Fibroblast of skin of left quadriceps (primary cell): ENCODE results near the gene XKRX.
A peak's percentile ranks its signal among the peaks of the same experiment; 100 is the strongest.

Source experiments
- DNase-seq, 2 experiments: peaks; one replicate each; pipeline ENCODE4 v3.0.0-alpha.2; 2013; ENCODE audit warnings: low read depth in 2 of 2

The XKRX gene

DNA sequence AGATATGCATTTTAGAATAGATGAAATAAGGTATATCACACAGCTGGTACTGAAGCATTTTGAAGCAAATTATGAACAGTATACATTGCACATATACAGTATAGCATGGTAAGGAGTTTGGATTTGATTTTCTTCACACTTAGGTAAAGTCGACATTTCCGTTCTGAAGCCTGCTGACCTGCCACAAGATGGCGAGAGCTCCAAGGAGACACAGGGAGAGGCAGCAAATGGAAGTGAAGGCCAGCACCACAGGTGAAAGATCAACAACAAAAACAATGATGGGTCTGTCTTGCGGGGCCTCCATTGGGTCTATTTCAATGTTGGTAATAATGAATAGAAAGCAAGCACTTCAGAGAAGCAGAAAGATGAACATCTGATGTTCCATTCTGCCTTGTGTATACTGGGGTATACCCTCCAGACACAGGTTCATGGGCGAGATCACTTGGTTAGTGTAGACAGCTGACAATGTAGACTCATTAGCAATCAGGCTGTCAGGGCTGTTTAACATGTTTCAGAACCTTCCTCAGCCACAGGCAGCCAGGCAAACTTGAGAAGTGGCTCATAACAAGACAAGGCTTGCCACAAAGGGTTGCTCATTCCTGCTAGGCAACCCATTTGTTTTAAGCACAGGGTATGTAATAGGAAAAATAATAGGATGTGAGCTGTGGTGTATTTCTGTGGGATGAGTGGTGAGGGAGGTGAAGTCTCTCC, 33.2 kb downstream of the XKRX start:
- DNase-seq: peak; percentile 3

DNA sequence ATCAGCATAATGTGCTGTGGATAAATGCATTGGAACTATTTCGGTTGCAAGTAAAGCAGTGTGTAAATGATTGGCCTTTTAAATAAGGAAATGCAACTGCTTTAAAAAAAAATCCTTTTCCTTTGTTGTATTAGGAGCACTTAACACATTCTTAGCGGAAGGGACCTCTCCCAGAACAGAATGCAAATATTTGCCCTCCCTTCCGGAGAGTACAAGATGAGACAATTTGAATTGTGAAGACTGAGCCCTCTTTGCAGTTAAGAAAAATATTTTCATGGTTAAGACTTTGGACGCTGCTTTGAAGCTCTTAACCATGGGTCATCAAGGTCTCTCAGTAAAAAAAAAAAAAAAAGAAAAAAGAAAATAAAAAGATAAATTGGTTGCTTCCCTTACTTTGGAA, 45.1 kb downstream of the XKRX start:
- DNase-seq: no peak

DNA sequence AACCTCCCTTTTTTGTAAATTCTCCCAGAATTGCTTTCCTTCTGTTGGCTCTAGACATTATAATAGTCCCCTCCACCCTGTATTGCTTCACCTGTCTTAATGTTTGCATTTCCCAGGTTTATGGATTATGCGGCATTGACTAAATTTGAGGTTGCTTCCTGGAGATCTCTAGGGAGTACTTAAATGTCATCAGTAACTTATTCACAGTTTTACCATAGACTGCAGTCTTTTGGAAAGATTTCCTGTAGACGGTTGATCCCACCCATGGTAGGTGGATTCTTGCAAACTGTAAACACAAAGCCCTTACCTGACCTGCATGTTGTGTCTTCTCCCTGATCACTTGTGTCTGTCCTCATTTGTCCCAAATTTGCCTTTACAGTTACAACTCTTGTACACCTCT, 48.3 kb downstream of the XKRX start:
- DNase-seq: no peak

DNA sequence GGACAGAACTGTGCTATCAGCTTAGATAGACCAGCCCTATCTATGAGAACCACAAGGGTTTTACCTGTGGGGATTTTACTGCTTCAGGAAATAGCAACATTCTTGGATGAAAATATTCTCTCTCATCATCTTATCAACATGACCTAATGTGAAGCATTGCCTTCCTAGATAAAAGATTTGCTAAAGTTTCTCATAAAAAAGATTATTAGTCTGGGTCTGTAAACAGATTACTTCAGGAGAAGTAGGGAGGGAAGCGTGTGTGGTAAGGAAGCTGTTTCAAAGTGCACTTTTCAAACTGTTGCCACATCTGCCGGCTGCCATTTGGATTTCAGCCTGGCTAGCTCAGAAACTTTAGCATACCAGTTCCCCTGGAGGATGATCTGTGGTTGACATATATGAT, 54.4 kb downstream of the XKRX start, which contains the start of gene NOX1:
Gene NOX1, minus strand, starts transcription at position 35 of the 400 bp plus-strand sequence. CDS start 220 bp downstream, outside the sequence.
- no peak for DNase-seq

DNA sequence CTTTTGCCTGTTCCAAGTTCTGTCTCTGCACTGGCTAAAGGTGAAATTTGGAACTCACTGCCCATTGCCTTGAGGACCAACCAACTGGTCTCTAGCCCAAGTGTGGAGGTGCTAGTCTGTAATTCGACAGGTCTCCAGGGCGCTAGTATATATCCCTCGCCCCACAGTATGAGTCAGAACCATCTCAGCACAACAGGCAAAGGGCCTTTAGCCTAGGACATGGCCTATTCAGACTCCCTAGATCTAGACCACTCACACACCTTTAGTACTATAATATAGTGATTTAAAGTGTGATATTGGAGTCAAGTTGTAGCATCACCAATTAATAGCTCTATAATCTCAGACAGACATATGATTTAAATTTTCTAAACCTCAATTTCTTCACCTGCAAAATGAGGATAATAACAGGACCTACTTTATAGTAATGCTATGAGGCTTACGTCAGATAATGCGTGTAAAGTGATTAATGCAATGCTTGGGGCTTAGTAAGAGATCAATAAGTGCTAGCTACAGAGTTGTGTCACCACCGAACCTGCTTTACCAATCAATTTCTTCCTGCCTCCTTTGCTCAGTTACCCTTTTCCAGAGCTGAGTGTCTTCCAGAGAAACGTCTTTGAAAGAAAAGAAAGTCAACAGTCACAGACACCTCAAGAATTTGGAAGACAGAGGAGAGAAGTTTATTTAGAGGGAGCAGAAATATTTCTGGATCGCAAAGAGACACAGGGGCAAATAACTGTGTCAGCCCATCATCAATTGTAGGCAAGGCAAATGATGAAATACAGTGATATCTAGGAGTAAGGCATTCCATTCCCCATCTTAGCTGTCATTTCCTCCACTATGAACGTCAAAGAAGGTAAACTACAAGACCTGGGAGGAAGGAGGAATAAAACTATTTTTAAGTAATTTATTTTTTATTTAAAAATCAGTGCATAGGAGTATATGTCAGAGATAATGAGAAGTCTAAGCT, 56.8 kb downstream of the XKRX start:
- no peak for DNase-seq

DNA sequence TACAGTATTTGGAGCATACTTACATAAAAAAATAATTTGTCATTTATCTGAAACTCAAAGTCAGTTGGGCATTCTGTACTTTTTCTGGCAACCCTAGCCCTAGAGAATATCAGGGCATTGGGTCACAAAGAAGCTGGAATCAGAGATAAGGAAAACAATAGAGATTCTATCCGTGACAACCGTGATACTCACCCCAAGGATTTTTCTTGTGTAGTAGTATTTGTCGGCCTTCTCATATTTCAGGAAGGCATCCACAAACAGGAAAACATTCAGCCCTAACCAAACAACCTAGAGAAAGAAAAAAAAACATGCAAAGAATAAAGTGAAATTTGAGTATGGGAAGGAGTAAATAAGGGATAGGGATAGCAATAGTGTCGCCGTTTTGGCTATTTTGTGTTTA, 58.2 kb downstream of the XKRX start:
- no peak for DNase-seq

DNA sequence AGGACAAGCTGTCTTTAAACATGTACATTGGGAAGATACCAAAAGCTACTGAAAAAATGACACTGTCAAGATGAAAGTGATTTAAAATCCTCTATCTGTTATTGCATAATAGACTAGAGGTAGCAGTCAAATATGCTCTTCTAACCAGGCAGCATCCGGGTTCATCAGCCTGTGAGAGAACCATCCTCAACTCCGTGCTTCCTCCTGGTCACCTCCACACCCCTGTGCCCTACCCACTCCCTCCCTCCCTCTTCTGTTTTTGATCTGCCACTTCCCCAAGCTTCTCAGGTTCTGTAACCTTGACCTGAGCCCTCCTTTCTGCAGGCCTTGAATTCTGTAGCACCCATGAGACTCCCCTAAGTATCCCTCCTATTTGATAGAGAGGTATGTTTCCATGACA, 60.4 kb downstream of the XKRX start:
- no peak for DNase-seq

DNA sequence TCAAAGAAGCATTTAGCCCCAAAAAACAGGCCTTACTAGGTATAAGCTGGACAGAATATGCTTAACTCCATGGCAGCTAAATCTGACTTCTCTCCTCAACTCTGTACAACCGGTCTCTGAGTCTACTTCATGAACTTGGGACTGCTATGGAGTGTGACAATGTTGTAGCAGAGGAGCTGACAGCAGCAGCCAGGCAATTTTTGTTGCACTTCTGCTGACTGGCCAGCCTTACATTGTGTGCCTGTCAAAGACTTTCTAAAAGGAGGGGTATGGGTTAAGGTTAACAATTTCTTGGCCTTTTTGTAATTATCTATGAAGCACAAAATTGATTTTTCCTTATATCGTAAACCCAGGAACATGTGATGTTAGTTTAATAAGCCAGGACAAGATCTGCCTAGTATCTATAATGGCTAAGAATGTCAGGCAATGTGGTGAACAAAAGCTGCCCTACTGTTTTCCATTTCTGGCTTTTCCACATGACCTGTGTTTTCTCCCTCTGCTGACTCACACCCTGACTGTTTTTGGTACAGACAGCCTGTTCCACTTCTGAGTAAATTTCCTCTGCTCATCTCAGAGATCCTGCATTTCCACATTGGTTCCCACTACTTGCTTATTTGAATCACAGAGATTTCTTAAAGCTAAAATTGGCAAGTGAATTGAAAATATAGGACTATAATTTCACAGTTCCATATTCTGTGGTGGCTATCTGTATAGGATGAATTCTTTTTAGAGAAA, 63.9 kb downstream of the XKRX start:
- no peak for DNase-seq
